ENCODE results near the gene GALNT2. TPM values are rescaled to one million over a fixed set of nuclear protein-coding genes. Genes with fewer than 3 reads are reported as not detected.

GALNT2 gene
- total and polyA plus RNA-seq, 7 donors: 43.7 to 88.7 (median 75.7) TPM

DNA sequence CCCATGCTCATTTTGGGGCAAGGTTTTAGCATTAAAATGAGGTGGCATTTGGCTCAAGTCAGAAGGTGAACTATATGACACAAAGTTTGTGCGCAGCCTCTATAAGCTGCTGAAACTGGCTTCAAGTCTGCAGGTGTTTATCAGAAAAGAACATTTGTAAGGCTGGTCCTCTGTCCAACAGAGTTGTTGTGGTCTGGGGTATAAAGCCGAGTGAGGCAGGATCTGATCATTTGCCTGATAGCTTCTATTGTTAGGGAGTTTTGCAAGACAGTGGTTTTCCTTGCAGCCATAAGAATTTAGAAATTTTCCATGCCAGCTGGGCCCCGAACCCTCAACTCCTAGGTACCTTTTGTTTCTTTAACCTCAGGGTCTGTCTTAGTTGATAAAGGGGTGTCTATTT, 228.3 kb downstream of the GALNT2 start:
- WGBS, 3 donors: 91 to 94% (median 92%) methylated on average over 3 of the region's 3 CpGs
- ATAC-seq: no peak
- TF ChIP-seq, protein P1, sequence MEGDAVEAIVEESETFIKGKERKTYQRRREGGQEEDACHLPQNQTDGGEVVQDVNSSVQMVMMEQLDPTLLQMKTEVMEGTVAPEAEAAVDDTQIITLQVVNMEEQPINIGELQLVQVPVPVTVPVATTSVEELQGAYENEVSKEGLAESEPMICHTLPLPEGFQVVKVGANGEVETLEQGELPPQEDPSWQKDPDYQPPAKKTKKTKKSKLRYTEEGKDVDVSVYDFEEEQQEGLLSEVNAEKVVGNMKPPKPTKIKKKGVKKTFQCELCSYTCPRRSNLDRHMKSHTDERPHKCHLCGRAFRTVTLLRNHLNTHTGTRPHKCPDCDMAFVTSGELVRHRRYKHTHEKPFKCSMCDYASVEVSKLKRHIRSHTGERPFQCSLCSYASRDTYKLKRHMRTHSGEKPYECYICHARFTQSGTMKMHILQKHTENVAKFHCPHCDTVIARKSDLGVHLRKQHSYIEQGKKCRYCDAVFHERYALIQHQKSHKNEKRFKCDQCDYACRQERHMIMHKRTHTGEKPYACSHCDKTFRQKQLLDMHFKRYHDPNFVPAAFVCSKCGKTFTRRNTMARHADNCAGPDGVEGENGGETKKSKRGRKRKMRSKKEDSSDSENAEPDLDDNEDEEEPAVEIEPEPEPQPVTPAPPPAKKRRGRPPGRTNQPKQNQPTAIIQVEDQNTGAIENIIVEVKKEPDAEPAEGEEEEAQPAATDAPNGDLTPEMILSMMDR (IDR thresholded peaks at IDR 0.05): no peak

DNA sequence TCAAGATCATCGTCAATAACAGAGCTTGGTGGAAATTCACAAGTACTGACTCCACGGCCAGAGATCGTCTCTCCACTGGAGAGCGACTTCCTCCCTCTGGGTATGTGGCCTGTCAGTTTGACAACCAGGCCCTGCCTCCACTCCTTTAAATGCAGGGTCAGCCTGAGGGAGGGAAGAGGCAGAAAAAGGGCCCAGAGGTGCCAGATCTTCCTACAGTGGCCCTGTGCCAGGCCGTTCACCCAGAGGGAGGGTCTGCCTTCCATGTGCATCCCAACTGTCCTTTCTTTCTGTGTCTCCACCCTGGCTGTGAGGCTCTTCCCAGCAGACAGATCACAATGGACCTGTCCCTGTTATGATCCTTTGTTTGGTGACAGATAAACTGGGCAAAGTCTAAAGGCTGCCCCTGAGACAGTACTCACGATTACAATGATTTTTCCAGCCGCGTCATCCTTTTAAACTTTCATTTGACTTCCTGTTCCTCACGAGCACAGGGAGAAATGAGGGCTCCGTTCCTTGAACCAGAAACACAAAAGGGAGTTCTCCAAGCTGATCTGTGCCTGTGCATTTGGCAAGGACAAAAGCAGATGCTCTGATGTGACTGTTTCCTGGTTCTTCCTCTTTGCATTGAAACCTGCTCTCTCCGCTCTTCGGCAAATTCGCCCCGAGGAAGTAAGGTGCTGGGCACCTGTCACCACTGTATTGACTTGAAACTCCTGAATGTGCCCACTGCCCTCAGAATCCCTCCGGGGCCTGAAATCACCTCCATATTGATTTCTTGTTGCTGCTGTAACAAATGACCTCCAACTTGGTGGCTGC, 232.4 kb downstream of the GALNT2 start:
- DNase-seq (peak in 1 of 2 donors; percentile 26), ATAC-seq (no peak)
- Histone ChIP-seq H3K4me1 (peaks cover 13% of the 10 kb centered on the region), H3K4me3 (no peak overlapping the region), H3K36me3 (ENCODE audit: insufficient read depth in 1 of 2, low read depth in 1 of 2) (no peaks in the 10 kb centered on the region), H3K27ac (no peak overlapping the region), H3K27me3 (ENCODE audit: insufficient read depth in 3 of 3, low read length in 2 of 3) (no peaks in the 10 kb centered on the region), H3K9me3 (no peaks in the 10 kb centered on the region)
- WGBS, 3 donors: 69 to 76% (median 70%) methylated on average over 15 of the region's 15 CpGs
- intact Hi-C loops (cut with DNase I): loop anchor here (10.0 kb wide), 2 partner anchors 315 to 415 kb away; no protein-coding TSS in a partner anchor
- TF ChIP-seq, protein P1 (IDR thresholded peaks at IDR 0.05): no peak

More for the DNA sequence above, 228.3 kb downstream of the GALNT2 start:
- DNase-seq: no peak
- H3K27me3 ChIP-seq (ENCODE audit: insufficient read depth in 3 of 3, low read length in 2 of 3): no peaks in the 10 kb centered on the region
- H3K27ac ChIP-seq: no peak overlapping the region
- intact Hi-C loops (cut with DNase I): no loop called here
- no peak overlapping the region for H3K4me3 ChIP-seq
- no peaks in the 10 kb centered on the region for H3K36me3 ChIP-seq (ENCODE audit: insufficient read depth in 1 of 2, low read depth in 1 of 2)
- no peaks in the 10 kb centered on the region for H3K4me1 ChIP-seq
- no peaks in the 10 kb centered on the region for H3K9me3 ChIP-seq

- peaks cover 24% of the 10 kb centered on the region for H3K4me1 ChIP-seq
- H3K27ac ChIP-seq: no peak overlapping the region
- no peaks in the 10 kb centered on the region for H3K9me3 ChIP-seq
- no peaks in the 10 kb centered on the region for H3K27me3 ChIP-seq (ENCODE audit: insufficient read depth in 3 of 3, low read length in 2 of 3)
- WGBS, 3 donors: 85 to 87% (median 86%) methylated on average over 26 of the region's 26 CpGs
- H3K36me3 ChIP-seq (ENCODE audit: insufficient read depth in 1 of 2, low read depth in 1 of 2): no peaks in the 10 kb centered on the region
- DNase-seq (peak in 1 of 2 donors; percentile 30), ATAC-seq (no peak)
- no peak overlapping the region for H3K4me3 ChIP-seq
- intact Hi-C loops (cut with DNase I): loop anchor here (10.0 kb wide), 2 partner anchors 316 to 416 kb away; no protein-coding TSS in a partner anchor
- TF ChIP-seq, protein P1 (IDR thresholded peaks at IDR 0.05): no peak
Observed at GRCh38 chr1:230300322-230301301, 233.6 kb downstream of the GALNT2 start.

DNA sequence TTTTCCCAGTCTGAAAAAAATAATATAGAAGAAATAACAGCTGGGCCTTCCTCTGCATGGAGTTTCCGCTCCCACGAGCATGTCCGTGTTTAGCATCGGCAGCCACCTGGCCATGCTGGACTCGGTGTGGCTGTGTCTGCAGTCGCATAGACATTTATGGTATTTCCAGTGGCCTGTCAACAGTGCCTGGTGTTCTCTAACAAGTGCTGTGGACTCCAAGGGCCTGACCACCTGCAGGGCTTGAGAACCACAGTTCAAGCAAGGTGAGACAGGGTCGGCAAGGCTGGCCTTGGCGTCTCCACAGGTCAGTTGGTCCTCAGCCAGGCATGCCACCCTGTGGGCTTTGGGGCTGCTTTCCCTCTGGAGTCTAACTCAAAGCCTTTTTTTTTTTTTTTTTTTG, 234.3 kb downstream of the GALNT2 start:
- ATAC-seq: no peak
- no peak overlapping the region for H3K4me3 ChIP-seq
- H3K4me1 ChIP-seq: peaks cover 28% of the 10 kb centered on the region
- no peaks in the 10 kb centered on the region for H3K27me3 ChIP-seq (ENCODE audit: insufficient read depth in 3 of 3, low read length in 2 of 3)
- peak in 1 of 2 donors; percentile 23 for DNase-seq
- H3K9me3 ChIP-seq: no peaks in the 10 kb centered on the region
- TF ChIP-seq, protein P1 (IDR thresholded peaks at IDR 0.05): no peak
- 57 to 79% (median 74%) methylated on average over 8 of the region's 8 CpGs for WGBS, 3 donors
- intact Hi-C loops (cut with DNase I): loop anchor here (10.0 kb wide), 2 partner anchors 317 to 417 kb away; no protein-coding TSS in a partner anchor
- H3K27ac ChIP-seq: no peak overlapping the region
- H3K36me3 ChIP-seq (ENCODE audit: insufficient read depth in 1 of 2, low read depth in 1 of 2): no peaks in the 10 kb centered on the region

All from psoas muscle (tissue), 8 donors.